GM12878 (cell line): ENCODE results near the gene TRIM50. TPM values are rescaled to one million over a fixed set of nuclear protein-coding genes. Genes with fewer than 3 reads are reported as not detected.
"Not testable (repeated sequence)": the region's sequence is repeated elsewhere in the genome, so short reads cannot be mapped to it uniquely, and the experiment has no call there.

Experiments
- ATAC-seq: fragments of 200-7000 bp; cut with Tn5 transposase; 3 replicates; pipeline ENCODE4 v1.9.1; 2020; ENCODE audit warnings: mild to moderate bottlenecking, moderate library complexity
- BruUV-seq: library from RNA; stranded (reverse); fragments of 400-500 nt; replicated peaks from 2 replicates; lab custom pipeline; 2021; lab: Mats Ljungman, UMichigan
- CTCF ChIA-PET: fragments of 300-600 bp; sonication (Branson Sonifier 250); formaldehyde crosslinking; extraction: SDS; loops from one replicate; lab custom pipeline; 2021; ENCODE audit warnings: inconsistent platforms; lab: Yijun Ruan, JAX
- POLR2A ChIA-PET: fragments of 350-600 bp; formaldehyde crosslinking; extraction: SDS; loops from one replicate; lab custom pipeline; 2021; ENCODE audit warnings: inconsistent platforms; lab: Charles Lee
- RAD21 ChIA-PET: fragments of 300-600 bp; sonication (Branson Sonifier 250); formaldehyde crosslinking; loops from one replicate; lab custom pipeline; 2023; ENCODE audit warnings: antibody characterized with exemption; ENCODE audit not compliant: unreplicated experiment; lab: Charles Lee
- SMC1A ChIA-PET: fragments of 300-600 bp; sonication (Branson Sonifier 250); formaldehyde crosslinking; loops from one replicate; lab custom pipeline; 2023; ENCODE audit not compliant: unreplicated experiment, uncharacterized antibody; lab: Charles Lee
- DNase-seq: peaks from one replicate; pipeline ENCODE4 v3.0.0-alpha.2; 2011; ENCODE audit warnings: low read depth, low spot score
- FAIRE-seq: peaks from 3 replicates; lab custom pipeline; 2011; peaks lifted over from hg19 to GRCh38; lab: Jason Lieb, UNC
- H2AFZ ChIP-seq: 2 replicates; pipeline ENCODE4 v1.6.0; 2011; ENCODE audit warnings: low read depth, low read length, control low read depth; ENCODE audit not compliant: control insufficient read depth
- H3K27ac ChIP-seq: 2 replicates; pipeline ENCODE4 v1.5.1; 2011; ENCODE audit warnings: control low read depth; ENCODE audit not compliant: control insufficient read depth, insufficient read depth
- H3K27me3 ChIP-seq, 2 experiments: replicated peaks in 1 of 2; 2 replicates each; pipeline versions ENCODE4 v1.6.0 to v1.6.1; 2011; ENCODE audit warnings: low read length in 1 of 2; ENCODE audit not compliant: control insufficient read depth in 2 of 2, insufficient read depth in 2 of 2
- H3K36me3 ChIP-seq, 2 experiments: 2 replicates each; pipeline ENCODE4 v1.5.1; 2011; ENCODE audit warnings: low read length in 1 of 2; ENCODE audit not compliant: control insufficient read depth in 2 of 2, insufficient read depth in 2 of 2
- H3K4me1 ChIP-seq: 2 replicates; pipeline ENCODE4 v1.6.1; 2011; ENCODE audit warnings: mild to moderate bottlenecking, low read length, moderate library complexity, mixed read lengths; ENCODE audit not compliant: control insufficient read depth, insufficient read depth
- H3K4me2 ChIP-seq: 2 replicates; pipeline ENCODE4 v1.6.0; 2011; ENCODE audit warnings: control low read depth; ENCODE audit not compliant: control insufficient read depth, insufficient read depth
- H3K4me3 ChIP-seq: fragments of 200-600 bp; sonication (generic); 2 replicates; pipeline ENCODE4 v1.5.1; 2016
- H3K79me2 ChIP-seq: 2 replicates; pipeline ENCODE4 v1.6.0; 2011; ENCODE audit warnings: low read length; ENCODE audit not compliant: control insufficient read depth, insufficient read depth
- H3K9ac ChIP-seq: 2 replicates; pipeline ENCODE4 v1.8.0; 2011; ENCODE audit warnings: low read length, control low read depth, mixed read lengths; ENCODE audit not compliant: control insufficient read depth, insufficient read depth
- H3K9me3 ChIP-seq: replicated peaks from 3 replicates; pipeline ENCODE4 v1.5.1; 2011; ENCODE audit warnings: mild to moderate bottlenecking, low read length; ENCODE audit not compliant: control insufficient read depth, insufficient read depth
- H4K20me1 ChIP-seq: 2 replicates; pipeline ENCODE4 v1.6.0; 2011; ENCODE audit not compliant: control insufficient read depth, insufficient read depth
- CHD4 ChIP-seq: fragments of 200-600 bp; sonication (generic); IDR thresholded peaks from 2 replicates; pipeline ENCODE4 v1.6.1; 2016; ENCODE audit warnings: mild to moderate bottlenecking
- CREB1 ChIP-seq: IDR thresholded peaks from 2 replicates; pipeline ENCODE4 v1.6.1; 2012; ENCODE audit warnings: low read depth, mild to moderate bottlenecking, inconsistent platforms
- CTCF ChIP-seq, 3 experiments: IDR thresholded peaks in 2 of 3; conservative IDR thresholded peaks in 1 of 3; 2 replicates each; pipeline ENCODE4 v1.5.1; 2011; ENCODE audit warnings: low read depth in 3 of 3, low read length in 3 of 3, mild to moderate bottlenecking in 3 of 3, control low read depth in 2 of 3, moderate library complexity in 2 of 3, inconsistent platforms in 1 of 3, mixed read lengths in 1 of 3; ENCODE audit not compliant: control insufficient read depth in 2 of 3, insufficient read depth in 1 of 3; ENCODE audit errors: extremely low read depth in 1 of 3
- MXI1 ChIP-seq: fragments of 150-350 bp; IDR thresholded peaks from 2 replicates; pipeline ENCODE4 v1.6.1; 2011; ENCODE audit warnings: low read depth, mild to moderate bottlenecking, inconsistent platforms, low read length, improper control_type of control experiment
- PAX8 ChIP-seq: fragments of 450-650 bp; IDR thresholded peaks from 2 replicates; pipeline ENCODE4 v1.6.1; 2017; ENCODE audit warnings: mild to moderate bottlenecking, moderate library complexity
- RAD21 ChIP-seq: IDR thresholded peaks from 2 replicates; pipeline ENCODE4 v1.6.1; 2011; ENCODE audit warnings: mild to moderate bottlenecking, low read depth, low read length, moderate library complexity; ENCODE audit not compliant: insufficient read depth
- SPI1 ChIP-seq: IDR thresholded peaks from 2 replicates; pipeline ENCODE4 v1.6.1; 2011; ENCODE audit warnings: low read depth, mild to moderate bottlenecking, low read length, moderate library complexity, borderline replicate concordance; ENCODE audit not compliant: insufficient read depth
- SREBF2 ChIP-seq: IDR thresholded peaks from 2 replicates; pipeline ENCODE4 v1.6.1; 2012; ENCODE audit warnings: mild to moderate bottlenecking, low read length
- SRF ChIP-seq, 2 experiments: IDR thresholded peaks; 2 replicates each; pipeline ENCODE4 v1.6.1; 2011; ENCODE audit warnings: low read depth in 2 of 2, low read length in 2 of 2, mild to moderate bottlenecking in 1 of 2, moderate library complexity in 1 of 2
- TBL1XR1 ChIP-seq: IDR thresholded peaks from 2 replicates; pipeline ENCODE4 v1.6.1; 2012; ENCODE audit warnings: low read depth, low read length, improper control_type of control experiment
- WGBS: methylation state at CpG from one replicate; pipeline ENCODE4 v1.1.6; 2016; ENCODE audit warnings: low lambda C conversion rate; ENCODE audit not compliant: insufficient replicate concordance, insufficient coverage; ENCODE audit errors: missing lambda C conversion rate; 5-methylcytosine and 5-hydroxymethylcytosine counted together
- in situ Hi-C: fragments of 300-500 bp; cut with MboI; formaldehyde crosslinking; loops from 9 replicates; pipeline ENCODE4 v1.14.3; 2018; ENCODE audit warnings: mixed read lengths
- intact Hi-C: fragments of 100-400 bp; cut with micrococcal nuclease; formaldehyde crosslinking; loops from one replicate; pipeline ENCODE4 v1.14.2; 2022; ENCODE audit not compliant: unreplicated experiment
- polyA plus RNA-seq, 11 experiments: library from polyadenylated mRNA; depleted of rRNA in 4 of 11; unstranded in 6 of 11; stranded (reverse) in 5 of 11; fragments of >200 nt; fragmentation: Nextera tagmentation in 4 of 11; fragmentation: Illumina TruSeq in 1 of 11; extraction: Ambion mirVana in 4 of 11; extraction: Trizol in 1 of 11; gene quantifications; 1 replicate in 1 of 11; 2 replicates in 10 of 11; pipeline versions ENCODE4 v1.2.1 to v1.2.3, GENCODE V29; 2011 to 2016; ENCODE audit warnings: inconsistent platforms in 2 of 11, missing spikeins in 2 of 11, low read depth in 1 of 11
- total RNA-seq, 4 experiments: library from RNA; depleted of rRNA in 3 of 4; stranded (reverse); fragments of >200 nt in 3 of 4; fragmentation: Illumina TruSeq in 1 of 4; extraction: Trizol in 1 of 4; gene quantifications; 2 replicates each; pipeline versions ENCODE4 v1.2.1 to v1.2.3, GENCODE V29; 2013 to 2021

The TRIM50 gene
- total and polyA plus RNA-seq, 10 of the 15 experiments (the other 5 are each of a cell fraction or from before 2014, with no cell fraction given), result not detected

GRCh38 chr7:73304612-73305387 is 23.1 kb downstream of the TRIM50 start:
- H3K4me1 ChIP-seq, H3K36me3 ChIP-seq, H2AFZ ChIP-seq, H3K4me3 ChIP-seq, RAD21 ChIA-PET, ATAC-seq, H4K20me1 ChIP-seq, H3K9me3 ChIP-seq, H3K4me2 ChIP-seq, DNase-seq, in situ Hi-C loops, POLR2A ChIA-PET, SMC1A ChIA-PET, FAIRE-seq, intact Hi-C loops, BruUV-seq, H3K27me3 ChIP-seq, H3K27ac ChIP-seq, H3K9ac ChIP-seq: not testable (repeated sequence)
- WGBS, result 99% methylated on average over 11 of the region's 15 CpGs
- CTCF ChIA-PET, result interaction anchor here (1.3 kb wide), 1 partner anchor 147 kb away, joined by 4 read pairs; no protein-coding TSS in a partner anchor
- peaks cover 21% of the 10 kb centered on the region for H3K79me2 ChIP-seq

DNA sequence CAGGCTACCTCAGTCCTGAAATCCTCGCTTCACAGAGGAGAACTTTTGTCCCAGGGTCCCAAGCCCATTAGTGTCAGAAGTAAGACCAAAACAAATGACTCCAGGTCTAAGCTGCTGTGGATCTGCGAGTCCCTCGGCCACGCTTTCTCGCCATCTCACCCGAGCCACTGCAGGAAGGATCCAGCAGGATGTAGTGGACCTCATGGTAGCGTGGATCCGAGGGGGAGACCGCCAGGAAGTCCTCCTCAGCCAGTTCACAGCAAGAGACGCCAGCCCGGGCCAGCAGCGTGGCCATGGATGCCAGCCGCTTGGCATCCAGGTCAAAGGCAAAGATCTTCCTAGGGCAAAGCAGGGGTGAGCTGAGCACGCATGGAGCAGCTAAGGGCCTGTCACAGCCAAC is 23.8 kb downstream of the TRIM50 start:
- RAD21 ChIA-PET, result no interaction called here
- Histone ChIP-seq H3K79me2 (peaks cover 20% of the 10 kb centered on the region), H3K4me3 (no peak overlapping the region), H2AFZ (no peak overlapping the region), H3K9me3 (no peaks in the 10 kb centered on the region), H4K20me1 (no peaks in the 10 kb centered on the region), H3K36me3 (peaks cover 9 to 10% of the 10 kb centered on the region in 2 experiments; a peak in 3 of 4 replicates), H3K27me3 (no peaks in the 10 kb centered on the region), H3K27ac (no peak overlapping the region), H3K4me1 (no peaks in the 10 kb centered on the region; the same call in 1 of the 2 replicates), H3K4me2 (no peak overlapping the region), H3K9ac (no peak overlapping the region)
- FAIRE-seq (no peak), DNase-seq (no peak), ATAC-seq (no peak)
- in situ Hi-C loops (no loop called here), intact Hi-C loops (no loop called here)
- WGBS, result 93% methylated on average over 14 of the region's 14 CpGs
- SMC1A ChIA-PET, result no interaction called here
- BruUV-seq, result no TSS peak
- CTCF ChIA-PET, result interaction anchor here (1.3 kb wide), 1 partner anchor 147 kb away, joined by 4 read pairs; no protein-coding TSS in a partner anchor
- POLR2A ChIA-PET, result no interaction called here
- TF ChIP-seq CREB1, result no peak
- TF ChIP-seq PAX8, result no peak
- TF ChIP-seq RAD21, result no peak
- no peak for TF ChIP-seq CHD4
- no peak for TF ChIP-seq SREBF2
- no peak for TF ChIP-seq TBL1XR1
- TF ChIP-seq SRF (IDR thresholded peaks at IDR 0.05; ENCODE audit: low read depth in 2 of 2, low read length in 2 of 2), result no peak
- no peak for TF ChIP-seq CTCF (IDR thresholded peaks at IDR 0.05 in 2 of 3, conservative IDR thresholded peaks at IDR 0.05 in 1 of 3; ENCODE audit: control insufficient read depth in 2 of 3, extremely low read depth in 1 of 3, insufficient read depth in 1 of 3, low read depth in 3 of 3, low read length in 3 of 3)
- TF ChIP-seq SPI1, result no peak
- TF ChIP-seq MXI1, result no peak
